Stimulated activated CD8-positive, alpha-beta memory T cell treated with anti-CD3 and anti-CD28 coated beads, Interleukin-12 subunit alpha, Interleukin-12 subunit beta, amount 100 ng/mL, for 24 hours (primary cell): ENCODE data around the gene PATE4.

Experiments
- DNase-seq: peaks from one replicate; pipeline ENCODE4 v3.0.0-alpha.2; 2020; ENCODE audit errors: extremely low read depth

PATE4 gene

DNA sequence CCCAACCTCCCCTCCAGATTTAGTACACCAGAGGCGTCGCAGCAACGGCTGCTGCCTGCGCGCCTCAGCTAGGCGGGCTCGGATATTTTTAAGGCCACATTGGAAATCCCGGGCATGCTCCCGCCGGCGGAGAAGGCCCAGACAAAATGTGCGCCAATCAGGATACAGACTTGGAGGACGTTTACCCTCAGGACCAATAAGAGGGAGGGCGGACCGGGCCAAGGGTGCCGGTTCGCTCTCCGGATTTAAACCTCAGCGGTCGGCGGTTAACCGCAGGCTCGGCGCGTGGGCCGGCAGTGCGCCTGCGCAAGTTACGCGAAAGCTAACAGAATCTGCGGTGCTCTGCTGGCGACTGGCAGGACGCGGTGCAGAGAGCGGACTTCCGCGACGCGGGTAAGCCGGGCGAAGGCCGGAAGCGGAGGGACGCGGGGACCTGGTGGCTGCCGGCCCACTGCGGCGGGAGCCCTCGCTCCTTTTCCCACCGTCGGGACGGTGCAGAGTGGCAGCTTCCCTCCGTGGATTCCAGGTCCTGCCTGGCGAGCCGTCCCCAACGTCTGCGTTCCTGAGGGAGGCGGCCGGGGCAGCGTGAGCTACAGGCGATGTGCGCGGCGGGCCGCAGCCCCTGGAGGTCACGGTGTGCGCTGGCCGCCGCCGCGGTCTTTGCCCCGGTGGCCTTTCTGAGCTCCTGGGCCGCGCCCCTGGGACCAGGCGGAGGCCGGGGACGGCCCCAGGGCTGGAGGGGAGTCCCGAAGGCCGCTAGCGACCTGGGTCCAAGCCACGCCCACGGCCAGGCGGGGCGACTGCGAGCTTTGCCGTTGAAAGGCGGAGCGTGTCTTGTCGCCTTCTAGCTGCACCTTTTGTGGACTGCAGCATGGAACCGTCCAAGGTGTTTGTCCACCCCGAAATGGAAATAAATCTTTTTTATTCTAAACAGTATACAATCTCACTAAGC is 54.5 kb downstream of the PATE4 start, which contains the start of gene HYLS1:
Gene HYLS1 (plus strand): TSS at position 296 of the 952 bp plus-strand sequence. CDS start 11,701 bp downstream, outside the sequence.
- DNase-seq = peak; percentile 87
